Lower lobe of right lung (tissue), 2 donors: ENCODE measurements around the gene CLN6. TPM values are rescaled to one million over a fixed set of nuclear protein-coding genes. Genes with fewer than 3 reads are reported as not detected.

Experiments used
- ATAC-seq, 2 donors: fragments of 200-7000 bp; cut with Tn5 transposase; one replicate each; pipeline ENCODE4 v1.9.1; 2020 to 2022; ENCODE audit warnings: mild to moderate bottlenecking in 2 of 2, moderate library complexity in 2 of 2
- DNase-seq: peaks from one replicate; pipeline ENCODE4 v3.0.0-alpha.2; 2020
- H3K27ac ChIP-seq: fragments of 200-600 bp; one replicate; pipeline ENCODE4 v1.8.0; 2022
- H3K27me3 ChIP-seq: fragments of 200-600 bp; one replicate; pipeline ENCODE4 v1.8.0; 2022; ENCODE audit warnings: low read depth
- H3K36me3 ChIP-seq: fragments of 200-600 bp; one replicate; pipeline ENCODE4 v1.8.0; 2022; ENCODE audit warnings: mild to moderate bottlenecking
- H3K4me1 ChIP-seq: fragments of 200-600 bp; one replicate; pipeline ENCODE4 v1.8.0; 2022
- H3K4me3 ChIP-seq: fragments of 200-600 bp; one replicate; pipeline ENCODE4 v1.8.0; 2022; ENCODE audit warnings: mild to moderate bottlenecking
- H3K9me3 ChIP-seq: fragments of 200-600 bp; one replicate; pipeline ENCODE4 v1.8.0; 2022
- intact Hi-C: fragments of 100-400 bp; cut with DNase I; formaldehyde crosslinking; loops from one replicate; pipeline ENCODE4 v1.11.0; 2022
- long read RNA-seq: library from polyadenylated mRNA; unstranded; transcript quantifications from one replicate; pipeline ENCODE4 v2.0.0, GENCODE V29; 2021
- total RNA-seq: library from RNA; stranded (reverse); fragmentation: NEBNext Ultra II Directional; extraction: Animal tissue kit (Norgen Biotek cat#: 25700); gene quantifications from one replicate; pipeline ENCODE4 v1.2.1, GENCODE V29; 2021
- TF ChIP-seq, protein P1 (sequence below): fragments of 200-600 bp; IDR thresholded peaks from one replicate; pipeline ENCODE4 v1.8.0; 2022; ENCODE audit warnings: antibody characterized with exemption, mild to moderate bottlenecking
- donor health status: DM: no; HTN: yes; CAD: no; lungs with severe emphysema.

The CLN6 gene
- 37.9 TPM for total RNA-seq
- long read RNA-seq, transcript CLN6-201 (7 exons, 2,243 nt) = major isoform, 12 of 21 reads
- long read RNA-seq, partial matches to known transcripts = 1 of 21 reads
- long read RNA-seq, other reads (novel, unspliced or antisense) = 4 of 21 reads

DNA sequence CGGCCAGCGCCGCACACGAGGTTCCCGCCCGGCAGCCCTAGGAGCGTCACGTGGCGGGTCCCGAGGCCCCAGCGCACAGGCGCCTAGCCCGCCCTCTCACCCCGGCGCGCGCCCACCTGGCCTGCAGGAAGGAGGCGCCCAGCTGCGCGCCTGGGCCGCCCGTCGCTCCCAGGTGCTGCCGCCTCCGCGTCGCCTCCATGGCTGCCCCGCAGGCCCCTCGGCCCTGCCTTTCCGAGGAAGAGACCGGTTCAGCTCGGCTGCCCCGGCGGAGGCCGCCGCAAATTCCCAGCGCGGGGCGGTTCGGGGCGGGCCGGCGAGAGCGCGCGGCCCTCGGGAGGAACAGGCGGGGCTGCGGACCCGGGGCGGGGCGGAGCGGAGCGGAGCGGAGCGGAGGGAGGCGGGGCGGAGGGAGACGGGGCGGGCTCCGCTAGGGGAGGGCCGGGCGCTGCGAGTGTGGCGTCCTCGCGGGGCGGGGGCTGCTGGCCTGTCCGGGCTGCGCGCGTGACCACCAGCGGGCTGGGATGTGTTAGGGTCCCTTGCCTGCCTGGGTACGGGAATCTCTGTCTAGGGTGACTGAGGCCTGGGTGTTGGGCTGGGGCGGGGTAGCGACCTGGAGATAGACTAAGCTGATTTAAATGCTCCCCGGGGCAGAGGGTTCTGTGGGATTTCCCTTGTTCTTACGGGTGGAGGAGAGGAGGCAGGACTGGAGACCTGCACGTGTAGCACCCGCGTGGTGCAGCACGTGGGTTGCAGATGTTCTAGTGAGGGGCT, at the start of gene CLN6:
Gene CLN6 (minus strand): TSS at position 343 of the 771 bp plus-strand sequence. CDS start 144 bp downstream, at position 199.
- Histone ChIP-seq H3K27ac (peak within 1 kb of the TSS; percentile 85), H3K36me3 (no peaks in the 10 kb centered on the region), H3K27me3 (no peaks in the 10 kb centered on the region), H3K4me1 (peaks cover 19% of the 10 kb centered on the region), H3K4me3 (peak within 1 kb of the TSS; percentile 96), H3K9me3 (no peaks in the 10 kb centered on the region)
- TF ChIP-seq, protein P1, sequence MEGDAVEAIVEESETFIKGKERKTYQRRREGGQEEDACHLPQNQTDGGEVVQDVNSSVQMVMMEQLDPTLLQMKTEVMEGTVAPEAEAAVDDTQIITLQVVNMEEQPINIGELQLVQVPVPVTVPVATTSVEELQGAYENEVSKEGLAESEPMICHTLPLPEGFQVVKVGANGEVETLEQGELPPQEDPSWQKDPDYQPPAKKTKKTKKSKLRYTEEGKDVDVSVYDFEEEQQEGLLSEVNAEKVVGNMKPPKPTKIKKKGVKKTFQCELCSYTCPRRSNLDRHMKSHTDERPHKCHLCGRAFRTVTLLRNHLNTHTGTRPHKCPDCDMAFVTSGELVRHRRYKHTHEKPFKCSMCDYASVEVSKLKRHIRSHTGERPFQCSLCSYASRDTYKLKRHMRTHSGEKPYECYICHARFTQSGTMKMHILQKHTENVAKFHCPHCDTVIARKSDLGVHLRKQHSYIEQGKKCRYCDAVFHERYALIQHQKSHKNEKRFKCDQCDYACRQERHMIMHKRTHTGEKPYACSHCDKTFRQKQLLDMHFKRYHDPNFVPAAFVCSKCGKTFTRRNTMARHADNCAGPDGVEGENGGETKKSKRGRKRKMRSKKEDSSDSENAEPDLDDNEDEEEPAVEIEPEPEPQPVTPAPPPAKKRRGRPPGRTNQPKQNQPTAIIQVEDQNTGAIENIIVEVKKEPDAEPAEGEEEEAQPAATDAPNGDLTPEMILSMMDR = no peak
- intact Hi-C loops = no loop called here
- ATAC-seq = peak; percentile 97 to 98
- peak; percentile 90 for DNase-seq

DNA sequence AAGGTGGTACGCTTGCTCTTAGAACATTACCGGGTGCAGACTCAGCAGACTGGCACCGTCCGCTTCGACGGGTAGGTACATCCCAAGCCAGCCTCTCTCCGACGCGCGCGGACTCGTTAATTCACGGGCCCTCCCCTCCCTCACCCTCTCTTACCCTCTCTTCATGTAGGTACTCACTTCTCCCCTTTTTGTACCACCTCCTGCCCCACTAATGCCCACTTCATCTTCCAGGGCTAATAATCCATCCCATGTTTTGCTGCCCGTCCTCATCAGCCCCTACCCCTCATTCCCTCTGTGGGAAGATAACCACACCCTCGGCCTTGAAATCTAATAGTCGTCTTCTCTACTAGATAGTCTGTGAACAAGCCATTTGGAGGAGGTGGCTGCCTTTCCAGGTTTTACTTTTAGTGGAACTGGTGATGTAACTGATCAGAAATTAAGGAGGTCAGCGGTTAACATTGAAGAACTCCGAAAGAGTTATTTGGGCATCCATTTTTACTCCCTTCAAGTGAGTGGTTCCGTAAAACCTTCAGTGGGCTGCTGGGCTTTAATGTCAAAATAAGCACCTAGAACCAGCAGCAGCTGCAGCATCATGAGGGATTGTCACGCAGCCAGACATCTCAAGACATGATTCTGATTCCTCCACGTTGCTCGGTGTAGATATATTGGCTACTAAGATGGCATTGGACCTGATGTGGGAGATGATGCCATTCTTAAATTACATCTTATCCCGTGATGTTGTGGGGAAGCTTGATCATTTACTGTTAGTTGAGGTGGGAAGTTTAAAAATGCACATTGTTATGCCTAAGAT, 49.3 kb upstream of the CLN6 start:
- H3K4me3 ChIP-seq = peak overlapping the region; percentile 85
- peaks cover 73% of the 10 kb centered on the region for H3K4me1 ChIP-seq
- no peaks in the 10 kb centered on the region for H3K36me3 ChIP-seq
- intact Hi-C loops = no loop called here
- H3K27me3 ChIP-seq = no peaks in the 10 kb centered on the region
- DNase-seq (no peak), ATAC-seq (peak in 1 of 2 donors; percentile 0)
- TF ChIP-seq, protein P1 = no peak
- H3K9me3 ChIP-seq = no peaks in the 10 kb centered on the region
- peak overlapping the region; percentile 98 for H3K27ac ChIP-seq

DNA sequence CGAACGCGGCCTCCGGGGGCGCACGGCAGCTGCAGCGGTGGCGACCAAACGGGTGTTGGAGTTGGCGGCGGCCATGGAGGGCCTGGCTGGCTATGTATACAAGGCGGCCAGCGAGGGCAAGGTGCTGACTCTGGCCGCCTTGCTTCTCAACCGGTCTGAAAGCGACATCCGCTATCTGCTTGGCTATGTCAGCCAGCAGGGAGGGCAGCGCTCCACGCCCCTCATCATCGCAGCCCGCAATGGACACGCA, 48.7 kb upstream of the CLN6 start:
- Histone ChIP-seq H3K27me3 (no peaks in the 10 kb centered on the region), H3K9me3 (no peaks in the 10 kb centered on the region), H3K36me3 (no peaks in the 10 kb centered on the region), H3K27ac (peak overlapping the region; percentile 98), H3K4me1 (peaks cover 67% of the 10 kb centered on the region), H3K4me3 (peak overlapping the region; percentile 85)
- ATAC-seq (no peak), DNase-seq (no peak)
- intact Hi-C loops = no loop called here
- TF ChIP-seq, protein P1 = no peak

DNA sequence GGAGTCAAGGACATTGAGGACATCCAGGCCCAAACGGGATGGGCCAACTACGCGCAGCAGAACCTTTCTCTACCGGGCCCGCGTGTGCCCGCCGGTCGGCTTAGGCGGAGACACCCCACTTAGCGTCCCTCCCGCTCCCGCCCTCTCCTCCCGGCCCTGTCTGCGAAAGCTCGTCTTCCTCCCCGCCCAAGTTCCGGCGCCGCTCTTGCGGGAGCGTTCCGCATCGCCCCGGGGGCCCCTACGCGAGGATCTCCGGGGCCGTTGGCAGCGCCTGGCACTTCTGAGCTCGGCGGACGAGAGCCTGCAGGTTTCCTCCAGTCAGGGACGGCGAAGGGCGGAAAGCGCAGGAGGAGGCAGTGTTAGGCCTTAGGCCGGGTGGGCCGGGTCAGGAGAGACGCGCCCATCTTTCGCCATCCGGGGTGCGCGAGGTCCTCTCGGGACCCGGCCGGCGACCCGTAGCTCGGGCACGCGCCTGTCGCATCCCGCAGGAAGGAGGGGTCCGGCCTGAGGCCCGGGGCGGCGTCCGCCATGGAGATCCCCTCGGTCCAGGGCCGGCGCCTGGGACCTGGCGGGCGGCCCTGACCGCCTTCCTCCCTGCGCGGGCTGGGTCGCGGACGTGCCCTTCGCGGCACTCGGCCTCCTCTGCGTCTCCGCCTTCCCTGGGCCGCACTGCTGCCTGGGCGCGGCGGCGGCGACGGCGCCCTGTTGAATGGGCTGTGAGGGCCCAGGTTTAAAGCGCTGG, 48.2 kb upstream of the CLN6 start, which contains the start of gene FEM1B:
Gene FEM1B (plus strand): TSS at position 143 of the 742 bp plus-strand sequence. CDS start 673 bp downstream, outside the sequence.
- intact Hi-C loops = no loop called here

More for the DNA sequence above, 48.2 kb upstream of the CLN6 start, which contains the start of gene FEM1B:
- no peaks in the 10 kb centered on the region for H3K9me3 ChIP-seq
- H3K36me3 ChIP-seq = no peaks in the 10 kb centered on the region
- peak within 1 kb of the TSS; percentile 85 for H3K4me3 ChIP-seq
- ATAC-seq (peak; percentile 95 to 97), DNase-seq (peak; percentile 95)
- no peaks in the 10 kb centered on the region for H3K27me3 ChIP-seq
- TF ChIP-seq, protein P1 = peak; percentile 49
- H3K27ac ChIP-seq = peak within 1 kb of the TSS; percentile 98
- H3K4me1 ChIP-seq = peaks cover 62% of the 10 kb centered on the region
